Adrenal gland (tissue), 5 donors: ENCODE measurements around the gene MDFI.

Source experiments
- POLR2A ChIP-seq, 2 donors: fragments of 450-650 bp; IDR thresholded peaks; one replicate each; pipeline ENCODE4 v1.6.1; 2017; ENCODE audit warnings: antibody characterized with exemption in 2 of 2, mild to moderate bottlenecking in 2 of 2, moderate library complexity in 1 of 2
- TF ChIP-seq, protein P1 (sequence below), 6 experiments: fragments of 450-650 bp in 4 of 6; fragments of 200-600 bp in 2 of 6; sonication (generic) in 1 of 6; IDR thresholded peaks; 1 replicate in 5 of 6; 2 replicates in 1 of 6; pipeline versions ENCODE4 v1.5.1 to v1.8.0; 2016 to 2021; ENCODE audit warnings: antibody characterized with exemption in 6 of 6, mild to moderate bottlenecking in 2 of 6, moderate library complexity in 1 of 6
- donor health status: DM: no; HTN: no; CAD: no.

DNA sequence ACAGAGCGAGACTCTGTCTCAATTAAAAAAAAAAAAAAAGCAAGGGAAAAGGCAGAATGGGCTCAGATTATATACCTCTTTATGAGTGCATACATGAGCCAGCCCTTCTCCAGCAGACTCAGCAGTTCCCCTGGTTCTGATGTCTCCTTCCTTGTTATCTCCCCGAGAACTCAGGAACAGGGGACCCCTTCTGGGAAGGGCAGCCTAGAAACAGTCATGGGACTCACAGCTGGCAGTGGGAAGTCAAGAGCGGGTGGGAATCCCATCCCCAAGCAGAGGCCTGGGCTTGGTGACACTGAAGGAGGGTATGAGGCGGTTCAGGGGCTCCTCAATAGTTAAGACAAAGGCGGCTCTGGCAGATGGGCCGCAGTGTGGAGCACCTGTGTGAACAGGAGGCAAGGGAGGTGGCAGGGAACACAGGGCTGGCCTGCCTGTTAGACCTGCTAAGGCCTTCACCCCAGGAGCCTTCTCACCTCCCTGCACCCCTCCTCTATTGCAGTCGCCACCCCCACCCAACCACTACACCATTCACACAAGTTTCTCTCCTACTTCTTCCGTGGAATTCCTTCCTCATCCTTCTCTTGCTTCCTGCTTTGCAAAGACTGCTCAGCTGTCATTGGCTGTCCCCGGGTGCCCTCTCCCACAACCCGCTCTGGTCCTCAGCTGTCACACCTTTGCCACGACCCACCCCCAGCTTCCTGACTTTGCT is 29.7 kb upstream of the MDFI start:
- TF ChIP-seq, protein P1, sequence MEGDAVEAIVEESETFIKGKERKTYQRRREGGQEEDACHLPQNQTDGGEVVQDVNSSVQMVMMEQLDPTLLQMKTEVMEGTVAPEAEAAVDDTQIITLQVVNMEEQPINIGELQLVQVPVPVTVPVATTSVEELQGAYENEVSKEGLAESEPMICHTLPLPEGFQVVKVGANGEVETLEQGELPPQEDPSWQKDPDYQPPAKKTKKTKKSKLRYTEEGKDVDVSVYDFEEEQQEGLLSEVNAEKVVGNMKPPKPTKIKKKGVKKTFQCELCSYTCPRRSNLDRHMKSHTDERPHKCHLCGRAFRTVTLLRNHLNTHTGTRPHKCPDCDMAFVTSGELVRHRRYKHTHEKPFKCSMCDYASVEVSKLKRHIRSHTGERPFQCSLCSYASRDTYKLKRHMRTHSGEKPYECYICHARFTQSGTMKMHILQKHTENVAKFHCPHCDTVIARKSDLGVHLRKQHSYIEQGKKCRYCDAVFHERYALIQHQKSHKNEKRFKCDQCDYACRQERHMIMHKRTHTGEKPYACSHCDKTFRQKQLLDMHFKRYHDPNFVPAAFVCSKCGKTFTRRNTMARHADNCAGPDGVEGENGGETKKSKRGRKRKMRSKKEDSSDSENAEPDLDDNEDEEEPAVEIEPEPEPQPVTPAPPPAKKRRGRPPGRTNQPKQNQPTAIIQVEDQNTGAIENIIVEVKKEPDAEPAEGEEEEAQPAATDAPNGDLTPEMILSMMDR (IDR thresholded peaks at IDR 0.05): no peak
- TF ChIP-seq POLR2A (IDR thresholded peaks at IDR 0.05): no peak
